Progenitor cell of endocrine pancreas (in vitro differentiated cells): ENCODE data around the gene IL1RAPL2. TPM values are rescaled to one million over a fixed set of nuclear protein-coding genes. Genes with fewer than 3 reads are reported as not detected.

Experiments used
- DNase-seq: peaks from one replicate; pipeline ENCODE4 v3.0.0; 2021; ENCODE audit warnings: low spot score; ENCODE audit not compliant: unreplicated experiment
- H3K27ac Mint-ChIP-seq: 2 replicates; pipeline ENCODE4 v1.8.0; 2021; ENCODE audit warnings: mild to moderate bottlenecking, moderate library complexity, mixed read lengths
- H3K27me3 Mint-ChIP-seq: 2 replicates; pipeline ENCODE4 v1.8.0; 2021; ENCODE audit warnings: mixed read lengths
- H3K36me3 Mint-ChIP-seq: 2 replicates; pipeline ENCODE4 v1.8.0; 2022; ENCODE audit warnings: mixed read lengths; ENCODE audit not compliant: insufficient read depth
- H3K4me1 Mint-ChIP-seq: 2 replicates; pipeline ENCODE4 v1.8.0; 2021; ENCODE audit warnings: low read depth, mixed read lengths
- H3K4me3 Mint-ChIP-seq: 2 replicates; pipeline ENCODE4 v1.8.0; 2021; ENCODE audit warnings: low read depth, mild to moderate bottlenecking, moderate library complexity, mixed read lengths
- H3K9me3 Mint-ChIP-seq: 2 replicates; pipeline ENCODE4 v1.8.0; 2021; ENCODE audit warnings: low read depth, mixed read lengths
- total RNA-seq: library from RNA; stranded (reverse); gene quantifications from 2 replicates; pipeline ENCODE4 v1.2.1, GENCODE V29; 2021
- TF ChIP-seq, protein P1 (sequence below): fragments of 200-600 bp; sonication (generic); IDR thresholded peaks from one replicate; pipeline ENCODE4 v1.5.0; 2021; ENCODE audit warnings: antibody characterized with exemption, mild to moderate bottlenecking; ENCODE audit not compliant: unreplicated experiment

IL1RAPL2 gene
- total RNA-seq, 1 donor from 2014 or later: 0.91 TPM

DNA sequence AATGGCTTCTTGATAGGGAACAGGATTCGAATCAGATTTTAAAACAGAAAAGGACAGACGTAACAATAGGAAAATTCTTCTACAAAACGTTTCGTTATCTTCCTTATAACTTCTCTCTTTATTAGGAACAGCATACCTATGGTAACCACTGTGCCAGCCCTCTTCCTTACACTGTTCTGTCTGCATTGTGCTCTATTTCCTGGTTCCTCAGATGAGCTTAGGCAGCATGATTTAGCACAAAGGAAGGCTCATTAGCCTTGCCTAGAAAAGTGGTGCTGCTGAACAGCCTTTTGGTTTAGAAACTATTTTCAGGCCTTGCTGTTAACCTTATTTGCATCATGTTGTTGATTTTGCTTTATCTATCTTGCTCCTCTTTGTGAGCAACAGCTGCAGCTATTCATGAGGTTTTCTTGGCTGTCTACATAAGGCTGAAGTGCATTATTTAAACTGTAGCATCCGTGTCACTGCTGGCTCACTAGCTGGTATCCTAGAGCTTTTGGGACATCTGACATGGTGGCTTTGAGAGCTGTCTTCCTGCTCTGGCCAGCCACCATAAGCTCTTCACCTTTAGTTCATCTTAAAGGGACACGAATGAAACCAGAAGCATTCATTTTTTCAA, 1186.4 kb downstream of the IL1RAPL2 start:
- no peak overlapping the region for H3K27ac Mint-ChIP-seq
- TF ChIP-seq, protein P1, sequence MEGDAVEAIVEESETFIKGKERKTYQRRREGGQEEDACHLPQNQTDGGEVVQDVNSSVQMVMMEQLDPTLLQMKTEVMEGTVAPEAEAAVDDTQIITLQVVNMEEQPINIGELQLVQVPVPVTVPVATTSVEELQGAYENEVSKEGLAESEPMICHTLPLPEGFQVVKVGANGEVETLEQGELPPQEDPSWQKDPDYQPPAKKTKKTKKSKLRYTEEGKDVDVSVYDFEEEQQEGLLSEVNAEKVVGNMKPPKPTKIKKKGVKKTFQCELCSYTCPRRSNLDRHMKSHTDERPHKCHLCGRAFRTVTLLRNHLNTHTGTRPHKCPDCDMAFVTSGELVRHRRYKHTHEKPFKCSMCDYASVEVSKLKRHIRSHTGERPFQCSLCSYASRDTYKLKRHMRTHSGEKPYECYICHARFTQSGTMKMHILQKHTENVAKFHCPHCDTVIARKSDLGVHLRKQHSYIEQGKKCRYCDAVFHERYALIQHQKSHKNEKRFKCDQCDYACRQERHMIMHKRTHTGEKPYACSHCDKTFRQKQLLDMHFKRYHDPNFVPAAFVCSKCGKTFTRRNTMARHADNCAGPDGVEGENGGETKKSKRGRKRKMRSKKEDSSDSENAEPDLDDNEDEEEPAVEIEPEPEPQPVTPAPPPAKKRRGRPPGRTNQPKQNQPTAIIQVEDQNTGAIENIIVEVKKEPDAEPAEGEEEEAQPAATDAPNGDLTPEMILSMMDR: no peak
- DNase-seq: no peak
- H3K4me3 Mint-ChIP-seq: no peak overlapping the region
- no peaks in the 10 kb centered on the region for H3K27me3 Mint-ChIP-seq
- peaks cover 6% of the 10 kb centered on the region for H3K9me3 Mint-ChIP-seq
- H3K36me3 Mint-ChIP-seq: no peaks in the 10 kb centered on the region
- no peaks in the 10 kb centered on the region for H3K4me1 Mint-ChIP-seq

DNA sequence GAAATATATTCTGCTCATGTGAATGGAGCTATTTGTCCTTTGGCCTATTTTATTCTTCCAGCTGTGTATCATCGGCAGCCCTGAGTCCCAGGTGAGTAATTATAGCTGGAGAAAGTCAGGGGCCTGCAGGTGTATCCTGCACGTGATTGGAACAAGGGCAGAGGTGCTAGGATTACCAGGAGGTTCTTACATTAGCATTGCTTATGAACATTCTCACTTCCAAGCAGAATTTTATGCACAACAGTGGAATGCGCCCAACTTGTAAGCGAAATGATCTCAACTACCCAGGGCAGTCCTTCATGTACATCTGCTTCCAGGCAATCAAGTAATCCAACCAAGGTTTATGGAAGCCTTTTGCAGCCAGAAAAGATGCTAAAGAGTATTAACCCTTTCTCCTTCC, 1187.4 kb downstream of the IL1RAPL2 start:
- Mint-ChIP-seq H3K4me1 (no peaks in the 10 kb centered on the region), H3K36me3 (no peaks in the 10 kb centered on the region), H3K9me3 (peaks cover 14% of the 10 kb centered on the region), H3K27me3 (no peaks in the 10 kb centered on the region), H3K4me3 (no peak overlapping the region), H3K27ac (no peak overlapping the region)
- no peak for DNase-seq
- TF ChIP-seq, protein P1: no peak

DNA sequence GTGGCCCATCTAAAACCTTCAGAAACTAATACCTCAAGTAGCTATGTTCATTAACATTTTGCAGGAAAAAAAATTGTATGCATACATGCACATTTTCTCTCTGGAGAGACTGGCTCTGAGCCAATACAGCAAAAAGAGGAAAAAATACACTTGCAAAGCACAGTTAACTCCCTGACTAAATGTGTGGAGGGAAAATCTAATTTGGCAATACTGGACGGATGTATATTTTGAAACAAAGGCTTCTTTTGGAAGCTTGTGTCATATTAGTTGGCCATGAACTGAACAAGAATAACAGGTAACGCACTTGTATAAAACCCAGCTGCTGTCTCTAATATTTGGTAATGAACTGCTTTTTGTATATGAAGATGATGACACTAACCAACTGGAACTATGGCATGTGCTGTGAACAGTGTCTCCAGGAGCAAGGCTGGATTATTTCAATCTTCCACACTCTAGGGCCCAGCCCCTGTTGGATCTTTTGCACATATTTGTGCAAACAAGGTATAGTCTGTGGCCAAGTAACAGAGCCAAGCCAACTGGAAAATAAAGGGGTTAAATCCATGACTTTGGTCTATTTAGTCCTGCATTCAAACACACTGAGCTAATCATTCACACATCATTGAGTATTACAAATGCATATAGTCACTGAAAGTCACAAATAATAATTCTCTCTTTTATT, 1188.4 kb downstream of the IL1RAPL2 start:
- DNase-seq: no peak
- Mint-ChIP-seq H3K4me1 (no peaks in the 10 kb centered on the region), H3K27me3 (no peaks in the 10 kb centered on the region), H3K27ac (no peak overlapping the region), H3K4me3 (no peak overlapping the region), H3K36me3 (no peaks in the 10 kb centered on the region), H3K9me3 (peaks cover 14% of the 10 kb centered on the region)
- TF ChIP-seq, protein P1: no peak

DNA sequence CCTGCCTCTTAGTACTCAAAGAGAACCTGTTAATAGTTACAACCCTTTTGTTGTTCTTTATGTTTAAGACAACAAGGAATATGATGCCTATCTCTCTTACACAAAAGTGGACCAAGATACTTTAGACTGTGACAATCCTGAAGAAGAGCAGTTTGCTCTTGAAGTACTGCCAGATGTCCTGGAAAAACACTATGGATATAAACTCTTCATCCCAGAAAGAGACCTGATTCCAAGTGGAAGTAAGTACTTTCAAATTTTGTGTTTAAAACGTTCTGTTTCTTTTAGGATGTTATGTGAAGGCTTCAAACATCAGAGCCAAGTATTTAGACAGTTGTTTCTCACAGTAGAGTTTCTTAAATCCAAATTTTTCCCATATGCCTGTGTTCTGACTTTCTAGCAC, 1189.1 kb downstream of the IL1RAPL2 start:
- no peaks in the 10 kb centered on the region for H3K4me1 Mint-ChIP-seq
- no peaks in the 10 kb centered on the region for H3K36me3 Mint-ChIP-seq
- H3K27ac Mint-ChIP-seq: no peak overlapping the region
- no peaks in the 10 kb centered on the region for H3K27me3 Mint-ChIP-seq
- peaks cover 17% of the 10 kb centered on the region for H3K9me3 Mint-ChIP-seq
- no peak overlapping the region for H3K4me3 Mint-ChIP-seq
- TF ChIP-seq, protein P1: no peak
- DNase-seq: no peak

DNA sequence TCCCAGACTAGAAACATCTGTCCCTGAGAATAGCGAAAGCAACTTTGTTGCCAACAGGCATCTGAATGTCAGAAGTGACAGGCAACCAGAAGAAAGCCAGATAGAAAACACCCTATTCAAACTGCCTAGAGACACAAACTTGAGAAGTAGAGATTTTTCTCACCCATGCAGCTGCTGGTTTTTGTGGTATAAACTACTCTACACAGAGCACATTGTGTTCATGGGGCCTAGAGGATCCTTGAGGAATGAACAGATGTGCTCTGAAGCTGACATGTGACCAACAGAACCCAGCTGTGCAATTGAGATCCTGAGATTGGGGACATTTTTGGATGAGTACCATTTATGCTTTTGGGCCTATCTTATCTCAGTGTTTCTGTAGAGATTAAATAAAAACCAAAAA, 1192.8 kb downstream of the IL1RAPL2 start:
- H3K9me3 Mint-ChIP-seq: peaks cover 17% of the 10 kb centered on the region
- no peak overlapping the region for H3K27ac Mint-ChIP-seq
- H3K4me1 Mint-ChIP-seq: no peaks in the 10 kb centered on the region
- TF ChIP-seq, protein P1: no peak
- H3K36me3 Mint-ChIP-seq: no peaks in the 10 kb centered on the region
- DNase-seq: no peak
- no peaks in the 10 kb centered on the region for H3K27me3 Mint-ChIP-seq
- no peak overlapping the region for H3K4me3 Mint-ChIP-seq
